B cell (primary cell): ENCODE results near the gene TGFBRAP1. TPM values are rescaled to one million over a fixed set of nuclear protein-coding genes. Genes with fewer than 3 reads are reported as not detected.

ENCODE experiments used
- ATAC-seq: fragments of 200-7000 bp; cut with Tn5 transposase; one replicate; pipeline ENCODE4 v1.10.0; 2021; ENCODE audit warnings: low read depth, mild to moderate bottlenecking, moderate number of reproducible peaks, moderate library complexity
- CTCF ChIA-PET: fragments of 350-600 bp; sonication (Branson Sonifier 250); formaldehyde crosslinking; loops from one replicate; lab custom pipeline; 2021; ENCODE audit warnings: antibody characterized with exemption, inconsistent platforms; lab: Charles Lee
- POLR2A ChIA-PET: fragments of 350-600 bp; sonication (Branson Sonifier 250); formaldehyde crosslinking; loops from one replicate; lab custom pipeline; 2021; ENCODE audit warnings: antibody characterized with exemption; lab: Charles Lee
- DNase-seq: peaks from one replicate; pipeline ENCODE4 v3.0.0; 2013
- H2AFZ ChIP-seq: 2 replicates; pipeline ENCODE4 v1.6.1; 2012; ENCODE audit warnings: mild to moderate bottlenecking, low read depth, low read length; ENCODE audit not compliant: insufficient read depth, poor library complexity, severe bottlenecking
- H3K27ac ChIP-seq, 2 donors: 1 replicate in 1 of 2; 2 replicates in 1 of 2; pipeline ENCODE4 v1.5.1; 2012 to 2013; ENCODE audit warnings: low read length in 2 of 2, mild to moderate bottlenecking in 2 of 2, moderate library complexity in 1 of 2
- H3K27me3 ChIP-seq, 4 experiments: fragments of 200-600 bp in 1 of 4; sonication (generic) in 1 of 4; replicated peaks in 1 of 4; 1 replicate in 2 of 4; 2 replicates in 2 of 4; pipeline versions ENCODE4 v1.6.1 to v1.7.0; 2013 to 2016; ENCODE audit warnings: low read length in 3 of 4, mild to moderate bottlenecking in 2 of 4, mixed read lengths in 1 of 4, moderate library complexity in 1 of 4; ENCODE audit not compliant: insufficient read depth in 4 of 4, control insufficient read depth in 3 of 4; ENCODE audit errors: control extremely low read depth in 1 of 4
- H3K36me3 ChIP-seq, 2 experiments: replicated peaks in 1 of 2; 1 replicate in 1 of 2; 2 replicates in 1 of 2; pipeline versions ENCODE4 v1.6.1 to v1.7.1; 2013; ENCODE audit warnings: low read length in 1 of 2; ENCODE audit not compliant: insufficient read depth in 2 of 2, control insufficient read depth in 1 of 2; ENCODE audit errors: control extremely low read depth in 1 of 2, extremely low read depth in 1 of 2
- H3K4me1 ChIP-seq, 2 donors: fragments of 200-600 bp in 1 of 2; sonication (generic) in 1 of 2; 1 replicate in 1 of 2; 2 replicates in 1 of 2; pipeline versions ENCODE4 v1.5.1 to v1.6.1; 2013 to 2017; ENCODE audit warnings: low read length in 2 of 2; ENCODE audit not compliant: control insufficient read depth in 2 of 2, insufficient read depth in 2 of 2
- H3K4me2 ChIP-seq: replicated peaks from 2 replicates; pipeline ENCODE3; 2012; ENCODE audit warnings: mild to moderate bottlenecking, low read depth, low read length; ENCODE audit not compliant: poor library complexity, severe bottlenecking
- H3K4me3 ChIP-seq, 5 experiments: fragments of 200-600 bp in 1 of 5; sonication (generic) in 1 of 5; 1 replicate in 3 of 5; 2 replicates in 2 of 5; pipeline versions ENCODE4 v1.5.1 to v1.7.0; 2011 to 2016; ENCODE audit warnings: low read length in 4 of 5, mild to moderate bottlenecking in 4 of 5, low read depth in 2 of 5, control low read depth in 1 of 5, moderate library complexity in 1 of 5; ENCODE audit not compliant: insufficient read depth in 1 of 5; ENCODE audit errors: control extremely low read depth in 1 of 5, extremely low read depth in 1 of 5
- H3K79me2 ChIP-seq: fragments of 200-600 bp; sonication (generic); one replicate; pipeline ENCODE4 v1.6.0; 2016; ENCODE audit warnings: low read length; ENCODE audit not compliant: control insufficient read depth, insufficient read depth
- H3K9ac ChIP-seq: fragments of 200-600 bp; sonication (generic); 2 replicates; pipeline ENCODE4 v1.6.1; 2017; ENCODE audit warnings: mild to moderate bottlenecking, low read length, moderate library complexity
- H3K9me3 ChIP-seq, 3 donors: one replicate each; pipeline versions ENCODE4 v1.6.1 to v1.7.1; 2013; ENCODE audit warnings: low read length in 2 of 3; ENCODE audit not compliant: control insufficient read depth in 2 of 3, insufficient read depth in 1 of 3; ENCODE audit errors: control extremely low read depth in 1 of 3
- H4K20me1 ChIP-seq: 2 replicates; pipeline ENCODE4 v1.6.0; 2012; ENCODE audit warnings: mild to moderate bottlenecking, low read length; ENCODE audit not compliant: insufficient read depth, control insufficient read depth, poor library complexity, severe bottlenecking
- H3K27ac Mint-ChIP-seq: one replicate; pipeline ENCODE4 v1.8.0; 2021; ENCODE audit warnings: mixed read lengths
- H3K27me3 Mint-ChIP-seq: one replicate; pipeline ENCODE4 v1.8.0; 2021; ENCODE audit warnings: mixed read lengths
- H3K4me1 Mint-ChIP-seq: one replicate; pipeline ENCODE4 v1.8.0; 2021; ENCODE audit warnings: mixed read lengths
- H3K4me3 Mint-ChIP-seq: one replicate; pipeline ENCODE4 v1.8.0; 2021; ENCODE audit warnings: mixed read lengths
- H3K9me3 Mint-ChIP-seq: one replicate; pipeline ENCODE4 v1.8.0; 2022; ENCODE audit warnings: mixed read lengths; ENCODE audit not compliant: insufficient read depth
- EZH2 ChIP-seq: IDR thresholded peaks from 2 replicates; pipeline ENCODE4 v1.6.1; 2012; ENCODE audit warnings: borderline replicate concordance, low read depth, mild to moderate bottlenecking, moderate library complexity, low read length; ENCODE audit not compliant: insufficient read depth, poor library complexity, severe bottlenecking
- WGBS: methylation state at CpG from one replicate; pipeline ENCODE4 v1.1.5; 2013; ENCODE audit warnings: missing lambda C conversion rate; ENCODE audit not compliant: insufficient coverage; 5-methylcytosine and 5-hydroxymethylcytosine counted together
- intact Hi-C: fragments of 100-400 bp; cut with micrococcal nuclease; formaldehyde crosslinking; loops from one replicate; pipeline ENCODE4 v1.10.0; 2022
- polyA plus RNA-seq: library from polyadenylated mRNA; depleted of rRNA; stranded (reverse); fragments of >200 nt; gene quantifications from 2 replicates; pipeline ENCODE4 v1.2.3, GENCODE V29; 2012
- total RNA-seq, 2 donors: library from RNA; stranded (reverse); fragments of 120-200 nt in 1 of 2; gene quantifications; 1 replicate in 1 of 2; 2 replicates in 1 of 2; pipeline versions ENCODE4 v1.2.3 to v1.2.4, GENCODE V29; 2013 to 2022
- TF ChIP-seq, protein P1 (sequence below): fragments of 200-600 bp; IDR thresholded peaks from one replicate; pipeline ENCODE4 v1.8.0; 2022; ENCODE audit warnings: antibody characterized with exemption, mild to moderate bottlenecking

TGFBRAP1 gene
- total and polyA plus RNA-seq, 2 donors (not counting 1 experiment from before 2014, with no cell fraction given): 9.3 to 21.7 TPM

DNA sequence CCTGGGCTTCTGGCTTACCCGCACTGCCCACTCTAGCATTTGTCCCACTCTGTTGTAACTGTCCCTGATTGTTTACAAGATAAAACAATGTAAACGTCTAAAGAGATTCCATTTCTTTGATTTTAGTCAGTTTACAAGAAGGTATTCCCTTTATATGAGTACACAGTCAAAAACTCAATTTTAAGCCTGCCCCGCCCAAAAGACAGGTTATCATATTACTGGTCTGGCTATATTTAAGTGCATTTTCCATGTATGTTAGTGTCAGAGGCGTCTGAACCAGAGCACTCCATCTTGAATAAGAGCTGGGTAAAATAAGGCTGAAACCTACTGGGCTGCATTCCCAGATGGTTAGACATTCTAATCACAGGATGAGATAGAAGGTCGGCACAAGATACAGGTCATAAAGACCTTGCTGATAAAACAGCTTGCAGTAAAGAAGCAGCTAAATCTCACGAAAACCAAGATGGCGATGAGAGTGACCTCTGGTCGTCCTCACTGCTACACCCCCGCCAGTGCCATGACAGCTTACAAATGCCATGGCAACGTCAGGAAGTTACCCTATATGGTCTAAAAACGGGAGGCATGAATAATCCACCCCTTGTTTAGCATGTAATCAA lies 73.0 kb downstream of the TGFBRAP1 start:
- Mint-ChIP-seq H3K4me1 (no peaks in the 10 kb centered on the region), H3K27ac (no peak overlapping the region), H3K4me3 (no peak overlapping the region), H3K9me3 (no peaks in the 10 kb centered on the region), H3K27me3 (no peaks in the 10 kb centered on the region)
- CTCF ChIA-PET: interaction anchor here (2.1 kb wide), 1 partner anchor 20 kb away, joined by 8 read pairs; no protein-coding TSS in a partner anchor
- Histone ChIP-seq H3K4me1 (no peaks in the 10 kb centered on the region), H3K27me3 (no peaks in the 10 kb centered on the region), H2AFZ (no peak overlapping the region), H3K27ac (no peak overlapping the region), H3K79me2 (no peaks in the 10 kb centered on the region), H3K4me2 (no peak overlapping the region), H4K20me1 (no peaks in the 10 kb centered on the region), H3K4me3 (no peak overlapping the region), H3K9ac (no peak overlapping the region), H3K9me3 (no peaks in the 10 kb centered on the region), H3K36me3 (no peaks in the 10 kb centered on the region)
- TF ChIP-seq EZH2: no peak
- TF ChIP-seq, protein P1, sequence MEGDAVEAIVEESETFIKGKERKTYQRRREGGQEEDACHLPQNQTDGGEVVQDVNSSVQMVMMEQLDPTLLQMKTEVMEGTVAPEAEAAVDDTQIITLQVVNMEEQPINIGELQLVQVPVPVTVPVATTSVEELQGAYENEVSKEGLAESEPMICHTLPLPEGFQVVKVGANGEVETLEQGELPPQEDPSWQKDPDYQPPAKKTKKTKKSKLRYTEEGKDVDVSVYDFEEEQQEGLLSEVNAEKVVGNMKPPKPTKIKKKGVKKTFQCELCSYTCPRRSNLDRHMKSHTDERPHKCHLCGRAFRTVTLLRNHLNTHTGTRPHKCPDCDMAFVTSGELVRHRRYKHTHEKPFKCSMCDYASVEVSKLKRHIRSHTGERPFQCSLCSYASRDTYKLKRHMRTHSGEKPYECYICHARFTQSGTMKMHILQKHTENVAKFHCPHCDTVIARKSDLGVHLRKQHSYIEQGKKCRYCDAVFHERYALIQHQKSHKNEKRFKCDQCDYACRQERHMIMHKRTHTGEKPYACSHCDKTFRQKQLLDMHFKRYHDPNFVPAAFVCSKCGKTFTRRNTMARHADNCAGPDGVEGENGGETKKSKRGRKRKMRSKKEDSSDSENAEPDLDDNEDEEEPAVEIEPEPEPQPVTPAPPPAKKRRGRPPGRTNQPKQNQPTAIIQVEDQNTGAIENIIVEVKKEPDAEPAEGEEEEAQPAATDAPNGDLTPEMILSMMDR: no peak
- POLR2A ChIA-PET: no interaction called here
- WGBS: 95% methylated on average over 8 of the region's 11 CpGs
- intact Hi-C loops: no loop called here
- ATAC-seq (no peak), DNase-seq (no peak)

DNA sequence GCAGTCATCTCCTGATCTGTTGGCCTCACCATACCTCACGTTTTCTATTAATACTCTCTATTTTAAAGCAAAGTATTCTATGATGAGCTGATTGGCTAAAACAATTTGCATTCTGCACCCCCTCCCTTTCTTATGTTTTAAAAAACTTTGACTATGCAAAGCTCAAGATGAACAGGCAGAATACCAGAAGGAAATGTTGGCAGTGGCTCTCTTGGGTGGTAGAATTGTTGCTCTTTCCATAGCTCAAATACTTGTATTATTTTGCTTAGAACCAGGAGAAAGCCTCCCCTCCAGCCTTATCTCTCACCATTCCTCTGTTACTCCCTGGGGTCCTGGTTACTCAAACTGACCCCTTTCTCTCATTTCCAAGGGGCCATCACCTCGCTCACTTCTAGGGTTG lies 73.6 kb downstream of the TGFBRAP1 start:
- Histone ChIP-seq H3K27me3 (no peaks in the 10 kb centered on the region), H3K79me2 (no peaks in the 10 kb centered on the region), H3K27ac (no peak overlapping the region), H3K9me3 (no peaks in the 10 kb centered on the region), H3K4me2 (no peak overlapping the region), H4K20me1 (no peaks in the 10 kb centered on the region), H3K9ac (no peak overlapping the region), H3K4me3 (no peak overlapping the region), H3K4me1 (no peaks in the 10 kb centered on the region), H2AFZ (no peak overlapping the region), H3K36me3 (no peaks in the 10 kb centered on the region)
- intact Hi-C loops: no loop called here
- Mint-ChIP-seq H3K9me3 (no peaks in the 10 kb centered on the region), H3K27ac (no peak overlapping the region), H3K27me3 (no peaks in the 10 kb centered on the region), H3K4me1 (no peaks in the 10 kb centered on the region), H3K4me3 (no peak overlapping the region)
- CTCF ChIA-PET: interaction anchor here (2.1 kb wide), 1 partner anchor 19 kb away, joined by 8 read pairs; no protein-coding TSS in a partner anchor
- no peak for DNase-seq
- ATAC-seq: no peak
- POLR2A ChIA-PET: no interaction called here
- TF ChIP-seq, protein P1: no peak
- no peak for TF ChIP-seq EZH2
- WGBS: 92% methylated on average over 1 of the region's 2 CpGs
